Spleen (tissue), 7 donors: Measurements from ENCODE around the gene SLC39A11.

Experiments used
- CTCF ChIP-seq, 11 experiments: fragments of 200-600 bp in 7 of 11; fragments of 450-650 bp in 4 of 11; sonication (generic) in 4 of 11; IDR thresholded peaks in 8 of 11; conservative IDR thresholded peaks in 3 of 11; 1 replicate in 7 of 11; 2 replicates in 4 of 11; pipeline versions ENCODE4 v1.4.0 to v1.8.0; 2016 to 2021; ENCODE audit warnings: antibody characterized with exemption in 11 of 11, inconsistent platforms in 4 of 11, mild to moderate bottlenecking in 1 of 11
- POLR2A ChIP-seq, 3 donors: fragments of 450-650 bp; IDR thresholded peaks; one replicate each; pipeline ENCODE4 v1.5.1; 2017; ENCODE audit warnings: antibody characterized with exemption in 3 of 3, mild to moderate bottlenecking in 1 of 3
- POLR2AphosphoS5 ChIP-seq, 3 donors: sonication (generic); formaldehyde crosslinking; IDR thresholded peaks; one replicate each; pipeline ENCODE4 v1.5.1; 2017; ENCODE audit warnings: antibody characterized with exemption in 3 of 3
- donor health status: DM: no; HTN: no; CAD: no; lungs with moderate emphysema.
- donor health status: DM: no; HTN: no; CAD: no.
- donor health status: DM: no; HTN: no; CAD: no.

- TF ChIP-seq CTCF (IDR thresholded peaks at IDR 0.05 in 8 of 11, conservative IDR thresholded peaks at IDR 0.05 in 3 of 11): no peak
- TF ChIP-seq POLR2A (IDR thresholded peaks at IDR 0.05): no peak
- no peak for TF ChIP-seq POLR2AphosphoS5 (IDR thresholded peaks at IDR 0.05)
These were observed 190.8 kb downstream of the SLC39A11 start for GRCh38 chr17:72901657-72902056.
